UCSD-AML1 (cell line): ENCODE measurements around the gene PODNL1.
"Not testable (repeated sequence)": the region's sequence is repeated elsewhere in the genome, so short reads cannot be mapped to it uniquely, and the experiment has no call there.

Source experiments
- DNase-seq: peaks from one replicate; lab custom pipeline; 2025; ENCODE audit not compliant: unreplicated experiment; lab: John Stamatoyannopoulos, UW

Gene PODNL1

DNA sequence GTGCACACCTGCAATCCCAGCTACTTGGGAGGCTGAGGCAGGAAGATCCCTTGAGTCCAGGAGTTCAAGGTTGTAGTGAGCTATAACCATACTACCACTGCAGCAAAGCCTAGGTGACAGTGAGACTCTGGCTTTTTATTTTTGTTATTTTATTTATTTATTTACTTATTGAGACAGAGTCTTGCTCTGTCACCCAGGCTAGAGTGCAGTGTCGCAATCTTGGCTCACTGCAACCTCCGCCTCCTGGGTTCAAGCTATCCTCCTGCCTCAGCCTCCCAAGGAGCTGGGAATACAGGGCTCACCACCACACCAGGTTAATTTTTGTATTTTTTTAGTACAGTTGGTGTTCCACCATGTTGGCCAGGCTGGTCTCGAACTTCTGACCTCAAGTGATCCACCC, 35.3 kb upstream of the PODNL1 start:
- DNase-seq = not testable (repeated sequence)

GRCh38 chr19:13972368-13973155, 34.3 kb upstream of the PODNL1 start:
- DNase-seq = no peak

GRCh38 chr19:13971868-13972267, 33.7 kb upstream of the PODNL1 start:
- DNase-seq = not testable (repeated sequence)

- no peak for DNase-seq
Observed at GRCh38 chr19:13969897-13970296, 31.7 kb upstream of the PODNL1 start.

- DNase-seq = no peak
Observed at GRCh38 chr19:13968999-13969398, 30.8 kb upstream of the PODNL1 start.

- no peak for DNase-seq
Observed at GRCh38 chr19:13968383-13968935, 30.2 kb upstream of the PODNL1 start.

- DNase-seq = not testable (repeated sequence)
Observed at GRCh38 chr19:13967206-13967605, 29.0 kb upstream of the PODNL1 start.

- DNase-seq = no peak
Observed at GRCh38 chr19:13966684-13967128, 28.5 kb upstream of the PODNL1 start.

DNA sequence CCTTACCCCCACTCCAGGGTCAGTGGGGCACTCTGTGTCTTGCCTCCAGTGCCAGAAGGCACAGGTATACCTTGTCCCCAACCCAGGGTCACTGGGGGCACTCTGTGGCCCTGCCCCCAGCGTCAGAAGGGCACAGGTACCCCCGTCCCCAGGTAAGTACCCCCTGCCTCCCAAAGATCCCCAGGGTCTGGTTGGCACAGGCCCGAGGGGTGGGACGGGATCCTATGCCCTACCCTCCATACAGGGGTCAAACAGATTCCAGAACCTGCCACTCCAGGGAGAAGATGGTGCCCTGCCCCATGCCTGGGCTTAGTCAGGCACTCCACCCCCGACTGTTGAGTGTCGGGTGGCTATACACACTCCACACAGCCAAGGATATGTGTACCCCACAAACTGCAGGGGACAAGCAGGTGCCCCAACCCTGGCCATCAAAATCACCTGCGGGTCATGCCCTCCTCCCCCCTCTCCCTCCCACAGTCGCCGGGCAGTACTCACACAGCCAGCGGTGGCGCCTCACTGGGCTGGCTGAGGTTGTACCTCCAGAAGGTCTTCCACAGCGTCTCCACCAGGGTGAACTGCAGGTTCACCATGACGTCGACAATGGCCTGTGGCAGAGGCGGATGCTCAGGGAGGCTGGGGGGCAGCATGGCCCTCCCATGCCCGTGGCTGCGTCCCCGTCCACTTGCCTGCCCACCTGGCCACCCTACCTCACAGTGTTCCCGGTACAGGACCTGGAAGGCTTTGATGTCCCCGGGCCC, 27.9 kb upstream of the PODNL1 start:
- DNase-seq = no peak

- no peak for DNase-seq
Observed at GRCh38 chr19:13965377-13965896, 27.2 kb upstream of the PODNL1 start.

- DNase-seq = no peak
Observed at GRCh38 chr19:13964776-13965175, 26.6 kb upstream of the PODNL1 start.

GRCh38 chr19:13963603-13964105, 25.4 kb upstream of the PODNL1 start:
- no peak for DNase-seq

DNA sequence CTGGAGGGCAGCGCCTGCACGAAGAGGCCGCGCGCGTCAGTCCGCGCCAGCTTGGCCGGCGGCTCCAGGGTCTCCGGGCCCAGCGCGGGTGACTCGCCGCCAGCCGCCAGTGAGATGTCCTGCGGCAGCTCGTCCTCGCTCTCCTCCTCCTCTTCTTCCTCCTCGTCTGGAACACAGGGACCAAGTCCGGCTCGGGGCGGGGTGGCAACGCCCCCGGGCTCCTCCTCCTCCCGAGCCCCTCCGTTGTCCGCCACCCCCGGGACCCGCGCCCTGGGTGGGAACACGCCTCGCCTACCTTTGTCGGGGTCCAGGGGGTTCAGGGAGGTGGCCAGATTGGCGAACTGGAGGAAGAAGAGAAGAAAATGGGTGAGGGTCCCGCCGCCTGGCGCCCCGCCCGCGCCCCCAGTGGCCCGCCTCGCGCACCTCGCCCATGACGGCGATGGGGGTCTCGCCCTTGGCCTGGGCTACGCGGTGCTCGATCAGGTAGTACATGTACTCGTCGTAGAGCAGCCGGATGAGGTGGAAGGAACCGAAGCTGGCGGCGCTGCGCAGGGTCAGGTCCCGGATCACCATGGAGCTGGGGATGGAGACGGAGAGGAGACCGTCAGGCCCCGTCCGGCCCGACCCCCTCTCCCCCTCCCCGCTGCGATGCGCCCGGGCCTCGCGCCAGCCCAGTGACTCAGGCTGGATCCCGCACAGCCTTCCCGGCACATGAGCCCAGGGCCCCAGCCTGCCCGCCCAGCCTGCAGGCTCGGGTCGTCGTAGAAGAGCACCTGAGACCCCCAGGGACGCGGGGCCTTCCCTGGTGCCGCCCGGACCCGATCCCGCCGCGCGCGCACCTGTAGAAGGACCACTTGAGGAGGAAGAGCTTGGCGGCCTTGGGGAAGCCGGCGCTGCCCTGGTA, 24.7 kb upstream of the PODNL1 start:
- no peak for DNase-seq

- DNase-seq = no peak
Observed at GRCh38 chr19:13961826-13962698, 23.8 kb upstream of the PODNL1 start.

DNA sequence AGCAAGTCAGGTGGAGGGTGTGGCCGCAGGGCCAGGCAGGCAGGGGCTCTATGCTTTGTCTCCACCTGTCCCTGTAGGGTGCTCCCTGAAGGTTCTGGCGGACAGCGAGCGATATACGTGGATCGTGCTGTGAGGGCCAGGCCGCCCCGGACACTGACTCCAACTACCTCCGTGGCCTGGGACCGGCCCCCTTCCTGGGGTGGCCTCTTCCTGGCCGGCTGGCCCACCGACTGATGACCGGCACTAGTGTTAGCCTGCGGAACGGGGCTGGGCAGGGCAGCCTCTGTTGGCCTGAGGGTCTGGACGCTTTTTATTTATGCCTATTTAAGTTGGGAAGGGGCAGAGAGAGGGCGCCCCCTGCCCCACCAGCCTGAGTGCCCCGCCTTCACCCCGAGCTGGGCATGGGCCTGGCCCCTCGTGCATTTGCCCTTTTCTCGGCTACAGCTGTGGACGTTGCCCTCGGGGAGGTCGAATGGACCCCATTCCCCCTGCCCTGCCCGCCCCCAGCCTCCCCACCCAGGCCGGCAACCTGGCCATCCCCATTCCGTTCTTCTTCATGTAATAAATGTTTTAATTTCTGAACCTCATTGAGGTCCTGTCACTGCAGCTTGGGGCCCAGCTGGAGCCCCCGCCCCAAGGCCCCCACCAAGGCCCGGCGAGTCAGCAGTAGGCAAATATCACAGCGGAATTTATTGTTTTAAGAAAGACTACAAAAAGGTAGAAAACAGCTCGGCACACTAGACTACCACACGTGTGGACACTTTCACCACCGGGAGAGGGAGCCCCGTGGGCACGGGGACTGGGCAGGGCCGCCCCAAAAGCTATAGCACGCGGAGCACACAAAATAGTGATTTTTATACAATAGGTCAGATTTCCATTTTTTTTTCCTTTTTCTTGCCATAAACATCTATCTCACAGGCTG, 22.9 kb upstream of the PODNL1 start:
- DNase-seq = no peak

GRCh38 chr19:13959962-13960862, 22.0 kb upstream of the PODNL1 start:
- peak; percentile 24 for DNase-seq

DNA sequence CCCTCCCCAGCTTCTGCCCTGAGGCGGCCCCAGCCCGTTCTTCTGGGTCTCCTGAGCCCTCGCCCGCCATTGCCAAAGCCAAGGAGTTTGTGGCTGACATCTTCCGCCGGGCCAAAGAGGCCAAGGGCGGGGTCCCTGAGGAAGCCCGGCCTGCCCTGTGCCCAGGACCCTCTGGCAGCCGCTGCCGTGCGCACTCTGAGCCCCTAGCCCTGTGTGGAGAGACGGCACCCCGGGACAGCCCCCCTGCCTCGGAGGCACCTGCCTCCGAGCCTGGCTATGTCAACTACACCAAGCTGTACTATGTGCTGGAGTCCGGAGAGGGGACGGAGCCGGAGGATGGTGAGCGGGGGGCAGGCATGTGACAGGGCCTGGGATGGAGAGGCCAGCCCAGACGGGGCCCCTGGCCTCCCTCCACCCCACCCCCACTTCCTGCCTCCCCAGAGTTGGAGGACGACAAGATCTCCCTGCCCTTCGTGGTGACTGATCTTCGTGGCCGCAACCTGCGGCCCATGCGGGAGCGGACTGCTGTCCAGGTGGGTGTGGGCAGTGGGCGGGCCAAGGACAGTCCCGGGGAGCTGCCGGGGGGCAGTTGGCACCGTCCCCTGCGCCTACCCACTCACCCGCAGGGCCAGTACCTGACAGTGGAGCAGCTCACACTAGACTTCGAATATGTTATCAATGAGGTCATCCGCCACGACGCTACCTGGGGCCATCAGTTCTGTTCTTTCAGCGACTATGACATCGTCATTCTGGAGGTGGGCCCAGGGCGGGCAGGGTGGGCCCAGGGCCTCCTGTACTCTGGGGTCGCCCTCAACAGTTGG, 21.1 kb upstream of the PODNL1 start:
- no peak for DNase-seq
